ENCODE data around the gene BEND6. TPM values are rescaled to one million over a fixed set of nuclear protein-coding genes. Genes with fewer than 3 reads are reported as not detected.

BEND6 gene
- total and polyA plus RNA-seq, 2 of the 8 experiments (the other 6 are each of a cell fraction or from before 2014, with no cell fraction given): 0.71 to 2.1 TPM

GRCh38 chr6:56930846-56931245 is 24.1 kb upstream of the BEND6 start:
- H3K9me3 ChIP-seq (ENCODE audit: insufficient read depth in 2 of 2, low read depth in 1 of 2, low read length in 1 of 2): no peaks in the 10 kb centered on the region
- no peak overlapping the region for H2BK120ac ChIP-seq (replicated peaks; ENCODE audit: low read depth, low read length)
- no peak overlapping the region for H2BK20ac ChIP-seq (ENCODE audit: low read length)
- H4K8ac ChIP-seq (ENCODE audit: extremely low read depth, insufficient read depth, low read length): no peak overlapping the region
- no peak overlapping the region for H3K23ac ChIP-seq (ENCODE audit: insufficient read length)
- no peak overlapping the region for H3K14ac ChIP-seq (ENCODE audit: insufficient read length)
- H2BK15ac ChIP-seq (ENCODE audit: low read length): no peak overlapping the region
- 89% methylated on average over 2 of the region's 2 CpGs; no CpG with 5 or more reads in 1 of the 2 experiments for WGBS, 2 experiments (ENCODE audit: extremely low coverage in 1 of 2, insufficient coverage in 1 of 2, insufficient read length in 1 of 2, insufficient replicate concordance in 2 of 2, low coverage in 1 of 2, low lambda C conversion rate in 2 of 2, missing lambda C conversion rate in 1 of 2)
- no peak overlapping the region for H2BK12ac ChIP-seq (ENCODE audit: low read depth, low read length)
- H3K4me1 ChIP-seq (replicated peaks in 1 of 4; ENCODE audit: control insufficient read depth in 3 of 4, insufficient read depth in 4 of 4, low read length in 3 of 4): no peaks in the 10 kb centered on the region; a peak in 2 of 7 replicates
- no peak overlapping the region for H3K4ac ChIP-seq (replicated peaks; ENCODE audit: insufficient read length, low read depth, low read length)
- ChIA-PET POLR2A (ENCODE audit: partially characterized antibody) (interaction anchor here (1.9 kb wide), 1 partner anchor 24 kb away, joined by 9 read pairs; the partner anchor contains the start of gene BEND6), CTCF (ENCODE audit: partially characterized antibody) (interaction anchor here (0.6 to 9.2 kb wide), 3 partner anchors 28 to 83 kb away, joined by 3 to 66 read pairs (median 5); no protein-coding TSS in a partner anchor)
- H3K18ac ChIP-seq (ENCODE audit: extremely low read depth, low read length): no peak overlapping the region
- H4K20me1 ChIP-seq (replicated peaks in 1 of 2; ENCODE audit: control insufficient read depth in 1 of 2, insufficient read depth in 2 of 2, low read length in 2 of 2): no peaks in the 10 kb centered on the region
- no peak overlapping the region for H3K4me2 ChIP-seq (ENCODE audit: insufficient read depth in 1 of 2, low read depth in 2 of 2, low read length in 2 of 2)
- H3K9ac ChIP-seq (replicated peaks in 1 of 4; ENCODE audit: extremely low read depth in 1 of 4, low read depth in 3 of 4, low read length in 3 of 4): no peak overlapping the region
- H3K79me2 ChIP-seq (ENCODE audit: control insufficient read depth in 1 of 2, insufficient read depth in 2 of 2, low read length in 2 of 2): no peaks in the 10 kb centered on the region
- no peak overlapping the region for H3K27ac ChIP-seq (ENCODE audit: low read depth, low read length)
- no peaks in the 10 kb centered on the region for H3K36me3 ChIP-seq (ENCODE audit: control insufficient read depth in 2 of 4, insufficient read depth in 4 of 4, low read length in 3 of 4)
- no peaks in the 10 kb centered on the region for H3K79me1 ChIP-seq (ENCODE audit: low read depth, low read length)
- no peak overlapping the region for H3K4me3 ChIP-seq (ENCODE audit: extremely low read depth in 1 of 4, insufficient read depth in 2 of 4, low read depth in 3 of 4, low read length in 4 of 4)
- no peak overlapping the region for H2AK5ac ChIP-seq (ENCODE audit: low read depth, low read length)
- no peak overlapping the region for H4K5ac ChIP-seq (ENCODE audit: insufficient read length, low read depth, low read length)
- H2BK5ac ChIP-seq (ENCODE audit: low read depth, low read length): no peak overlapping the region
- no peak overlapping the region for H4K91ac ChIP-seq (replicated peaks; ENCODE audit: insufficient read length, low read length)
- no peak overlapping the region for H3K56ac ChIP-seq (replicated peaks; ENCODE audit: insufficient read length, low read depth, low read length)
- no peaks in the 10 kb centered on the region for H3K23me2 ChIP-seq (ENCODE audit: low read depth, low read length)
- FAIRE-seq: no peak
- DNase-seq (ENCODE audit: low read depth in 1 of 2, low spot score in 2 of 2): no peak
- no peak overlapping the region for H2AFZ ChIP-seq (ENCODE audit: low read length)
- no peaks in the 10 kb centered on the region for H3K27me3 ChIP-seq (replicated peaks in 1 of 4; ENCODE audit: control insufficient read depth in 3 of 4, extremely low read depth in 1 of 4, insufficient read depth in 3 of 4, low read length in 3 of 4)
- TF ChIP-seq CEBPB (IDR thresholded peaks at IDR 0.05; ENCODE audit: low read depth, low read length) (no peak), TEAD4 (IDR thresholded peaks at IDR 0.05; ENCODE audit: low read depth, low read length) (no peak), E2F6 (IDR thresholded peaks at IDR 0.05) (no peak), TAF1 (IDR thresholded peaks at IDR 0.05; ENCODE audit: low read depth, low read length) (no peak), SP2 (IDR thresholded peaks at IDR 0.05; ENCODE audit: low read length) (no peak), CREB1 (IDR thresholded peaks at IDR 0.05) (no peak), POU5F1 (IDR thresholded peaks at IDR 0.05; ENCODE audit: low read depth, low read length) (no peak), SIN3A (conservative IDR thresholded peaks at IDR 0.05 in 1 of 2, IDR thresholded peaks at IDR 0.05 in 1 of 2; ENCODE audit: low read depth in 1 of 2, low read length in 2 of 2) (no peak), SIRT6 (IDR thresholded peaks at IDR 0.05; ENCODE audit: low read length) (no peak), KDM1A (IDR thresholded peaks at IDR 0.05; ENCODE audit: borderline replicate concordance, low read length) (no peak), POLR2A (IDR thresholded peaks at IDR 0.05; ENCODE audit: control extremely low read depth in 1 of 2, low read depth in 2 of 2, low read length in 2 of 2) (no peak), POLR2AphosphoS5 (IDR thresholded peaks at IDR 0.05; ENCODE audit: low read depth, low read length) (no peak), SIX5 (IDR thresholded peaks at IDR 0.05; ENCODE audit: low read depth, low read length) (no peak), SAP30 (IDR thresholded peaks at IDR 0.05; ENCODE audit: insufficient read depth, insufficient replicate concordance, low read length) (no peak), NRF1 (IDR thresholded peaks at IDR 0.05; ENCODE audit: low read depth, low read length) (no peak), SUZ12 (IDR thresholded peaks at IDR 0.05; ENCODE audit: low read length) (no peak)
